GM21619 (cell line): ENCODE data around the gene ADPRHL1.

Experiments used
- ATAC-seq: cut with Tn5 transposase; IDR thresholded peaks from one replicate; pipeline ENCODE4 v1.9.1; 2021; ENCODE audit not compliant: unreplicated experiment

Gene ADPRHL1

DNA sequence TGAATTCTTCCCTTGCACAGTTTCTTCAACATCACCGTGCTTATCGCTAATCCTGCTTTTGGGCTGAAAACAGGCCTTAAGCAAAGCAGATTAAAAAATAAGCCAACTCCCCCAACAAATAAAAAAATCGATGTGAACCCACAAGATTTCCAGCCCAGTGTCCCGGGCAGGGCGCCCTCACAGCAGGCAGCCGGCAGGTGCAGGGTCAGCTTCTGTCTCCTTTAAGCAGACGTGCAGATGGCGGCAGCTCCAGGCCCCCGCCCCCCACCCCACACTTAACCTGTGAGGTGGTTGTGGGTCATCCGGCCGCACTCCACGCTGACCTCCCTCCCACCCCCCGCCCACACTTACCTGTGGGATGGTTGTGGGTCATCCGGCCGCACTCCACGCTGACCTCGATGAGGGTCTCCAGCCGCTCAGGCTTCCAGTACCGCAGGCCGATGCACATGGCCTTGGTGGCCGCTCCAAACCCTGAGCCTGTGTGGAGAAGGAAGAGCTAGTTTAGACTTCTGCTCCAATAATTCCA lies 19.8 kb downstream of the ADPRHL1 start:
- no peak for ATAC-seq

DNA sequence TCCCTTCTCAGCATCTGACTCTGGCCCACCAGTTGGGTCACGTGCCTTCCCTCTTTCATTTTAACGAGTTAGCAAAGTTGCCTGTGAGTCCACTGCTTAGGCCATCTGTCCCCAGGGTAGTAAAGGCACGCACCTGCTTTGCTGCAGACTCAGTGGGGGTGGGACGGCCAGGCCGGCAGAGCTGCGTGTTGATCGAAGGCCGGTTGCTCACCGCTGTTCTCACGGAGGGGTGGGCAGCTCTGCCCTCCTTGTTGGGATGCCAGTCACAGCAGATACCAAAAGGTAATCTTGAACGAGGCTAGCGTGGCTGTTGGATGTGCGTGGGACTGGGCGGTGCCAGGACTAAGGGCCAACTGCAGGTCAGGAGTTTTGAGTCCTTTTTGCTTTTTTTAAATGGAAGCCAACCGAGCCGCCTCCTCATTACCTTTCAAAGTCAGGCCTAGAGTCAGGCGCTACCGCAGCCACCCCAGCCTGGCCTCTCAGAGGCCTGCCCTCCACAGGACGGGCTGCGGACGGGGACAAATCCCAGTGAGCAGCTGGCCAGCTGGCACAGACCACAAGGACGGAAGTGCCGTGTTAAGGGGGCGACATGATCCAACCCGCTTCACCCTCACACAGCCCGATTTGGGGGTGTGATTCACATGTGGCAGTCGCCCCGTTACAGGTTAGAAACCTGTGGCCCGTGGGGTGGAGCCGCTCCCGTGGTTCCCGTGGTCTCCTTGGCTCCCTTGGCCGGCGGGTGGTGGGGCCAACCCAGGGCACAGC lies 20.6 kb downstream of the ADPRHL1 start:
- no peak for ATAC-seq

DNA sequence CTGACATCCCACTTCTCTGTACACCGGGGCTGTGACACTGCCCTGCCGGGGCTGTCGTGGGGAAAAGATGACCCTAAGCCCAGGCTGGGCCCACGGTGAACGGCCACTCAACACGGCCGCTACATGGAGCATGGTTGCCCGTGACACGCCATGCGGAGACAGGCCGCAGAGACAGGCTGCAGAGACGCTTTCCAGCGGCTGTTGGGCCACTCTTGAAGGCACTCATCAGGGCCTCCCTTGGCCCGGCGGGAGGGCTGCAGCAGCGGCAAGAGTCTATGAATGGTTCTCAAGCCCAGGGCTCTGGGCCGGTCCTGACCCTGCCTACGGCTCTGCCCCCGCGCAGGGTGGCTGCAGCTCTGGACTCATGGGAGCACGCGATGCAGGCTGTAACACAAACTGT lies 22.1 kb downstream of the ADPRHL1 start:
- ATAC-seq = no peak

DNA sequence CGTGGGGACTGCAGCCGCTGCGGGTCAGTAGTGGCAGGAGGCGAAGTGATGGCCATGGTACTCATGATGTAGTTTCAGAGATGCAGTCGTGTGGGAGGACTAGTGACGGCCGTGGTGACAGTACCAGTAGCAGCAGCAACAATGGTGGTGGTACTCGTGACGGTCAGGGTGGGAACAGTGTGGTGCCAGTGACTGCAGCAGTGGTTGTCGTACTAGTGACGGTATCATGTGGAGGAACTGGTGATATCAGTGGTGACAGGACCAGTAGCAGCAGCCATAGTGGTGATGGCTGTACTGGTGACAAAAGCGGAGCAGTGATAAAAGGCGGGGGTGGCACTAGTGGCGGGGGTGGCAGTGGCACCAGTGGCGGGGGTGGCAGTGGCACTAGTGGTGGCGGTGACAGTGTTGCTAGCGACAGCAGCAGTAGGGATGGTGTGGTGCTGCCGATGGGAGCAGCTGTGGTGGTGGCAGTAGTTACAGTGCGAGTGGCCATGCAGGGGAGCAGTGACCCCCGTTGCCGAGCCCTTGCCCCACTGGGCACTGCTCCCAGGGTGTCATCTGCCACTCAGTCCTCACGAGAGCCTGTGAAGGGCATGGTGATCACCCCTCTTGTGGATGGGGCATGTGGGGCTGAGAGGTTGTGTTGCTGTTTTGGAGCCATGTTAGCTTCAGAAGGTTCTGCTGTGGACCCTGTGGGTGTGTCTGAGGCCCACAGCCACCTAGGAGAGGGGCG lies 22.7 kb downstream of the ADPRHL1 start:
- no peak for ATAC-seq

DNA sequence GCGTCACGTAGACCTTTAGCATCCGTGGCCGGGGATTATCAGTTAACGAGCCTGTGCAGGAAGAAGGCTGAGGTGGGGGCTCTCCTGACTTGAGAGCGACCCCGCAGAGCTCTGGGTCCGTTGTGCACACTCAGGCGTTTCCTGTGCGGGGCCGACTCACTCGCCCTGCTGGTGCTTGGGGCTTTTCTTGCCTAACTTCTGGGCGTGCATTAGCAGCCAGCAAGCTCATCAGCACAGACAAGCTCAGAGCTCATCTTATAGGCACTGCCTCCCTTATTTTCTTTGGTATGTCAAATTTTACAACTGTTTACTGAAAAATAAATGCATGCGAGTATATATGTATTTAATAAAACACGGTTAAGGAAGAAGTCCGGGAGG lies 23.7 kb downstream of the ADPRHL1 start:
- ATAC-seq = no peak

DNA sequence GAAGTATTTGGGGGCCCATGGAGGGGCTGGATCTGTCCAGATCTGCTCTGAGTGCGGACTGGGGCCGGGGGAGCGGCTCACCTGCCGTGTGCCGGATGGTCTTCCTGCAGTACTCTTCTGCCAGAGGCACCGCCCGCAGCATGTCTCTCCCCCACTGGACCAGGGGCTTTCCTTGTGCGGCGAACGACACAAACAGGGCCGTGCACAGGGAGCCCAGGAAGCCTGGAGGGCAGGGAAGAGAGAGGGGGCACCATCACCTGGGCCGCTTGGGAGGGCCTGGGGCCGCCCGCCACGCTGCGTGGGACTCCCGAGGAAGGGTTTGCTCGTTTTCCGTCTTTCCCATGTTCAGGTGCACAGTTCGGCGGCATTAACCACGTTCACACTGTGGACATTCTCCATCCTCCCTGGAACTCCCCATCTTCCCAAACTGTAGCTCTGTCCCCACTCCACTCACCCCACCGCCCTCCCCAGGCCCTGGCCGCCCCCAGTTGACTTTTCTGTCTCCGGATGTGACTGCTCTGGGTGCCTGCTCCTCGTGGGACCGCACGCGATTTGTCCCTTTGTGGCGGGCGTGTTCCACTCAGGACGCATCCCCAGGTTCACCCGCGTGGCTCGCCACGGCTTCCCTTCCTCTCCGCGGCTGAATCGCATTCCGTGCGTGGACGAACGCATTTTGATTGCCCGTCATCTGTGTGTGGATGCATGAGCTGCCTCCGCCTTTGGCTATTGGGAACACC lies 24.2 kb downstream of the ADPRHL1 start:
- no peak for ATAC-seq

DNA sequence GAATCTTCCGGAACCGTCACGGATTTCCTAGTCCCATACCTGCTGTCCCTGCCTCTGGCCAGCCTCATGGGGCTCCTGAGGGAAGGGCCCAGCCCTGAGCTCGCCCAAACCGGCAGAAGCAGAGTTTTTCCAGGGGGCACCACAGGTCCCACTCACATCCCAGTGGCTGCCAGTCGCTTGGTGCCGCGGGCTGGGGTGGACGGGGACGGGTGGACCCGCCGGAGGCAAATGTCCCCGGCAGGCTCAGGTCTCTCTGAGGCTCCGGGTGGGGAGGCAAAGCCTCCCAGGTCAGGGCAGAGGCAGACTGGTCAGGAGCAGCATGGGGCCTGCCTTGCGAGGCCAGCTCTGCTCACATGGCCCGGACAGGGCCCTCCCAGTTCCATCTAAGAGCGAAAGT lies 24.8 kb downstream of the ADPRHL1 start:
- ATAC-seq = no peak

DNA sequence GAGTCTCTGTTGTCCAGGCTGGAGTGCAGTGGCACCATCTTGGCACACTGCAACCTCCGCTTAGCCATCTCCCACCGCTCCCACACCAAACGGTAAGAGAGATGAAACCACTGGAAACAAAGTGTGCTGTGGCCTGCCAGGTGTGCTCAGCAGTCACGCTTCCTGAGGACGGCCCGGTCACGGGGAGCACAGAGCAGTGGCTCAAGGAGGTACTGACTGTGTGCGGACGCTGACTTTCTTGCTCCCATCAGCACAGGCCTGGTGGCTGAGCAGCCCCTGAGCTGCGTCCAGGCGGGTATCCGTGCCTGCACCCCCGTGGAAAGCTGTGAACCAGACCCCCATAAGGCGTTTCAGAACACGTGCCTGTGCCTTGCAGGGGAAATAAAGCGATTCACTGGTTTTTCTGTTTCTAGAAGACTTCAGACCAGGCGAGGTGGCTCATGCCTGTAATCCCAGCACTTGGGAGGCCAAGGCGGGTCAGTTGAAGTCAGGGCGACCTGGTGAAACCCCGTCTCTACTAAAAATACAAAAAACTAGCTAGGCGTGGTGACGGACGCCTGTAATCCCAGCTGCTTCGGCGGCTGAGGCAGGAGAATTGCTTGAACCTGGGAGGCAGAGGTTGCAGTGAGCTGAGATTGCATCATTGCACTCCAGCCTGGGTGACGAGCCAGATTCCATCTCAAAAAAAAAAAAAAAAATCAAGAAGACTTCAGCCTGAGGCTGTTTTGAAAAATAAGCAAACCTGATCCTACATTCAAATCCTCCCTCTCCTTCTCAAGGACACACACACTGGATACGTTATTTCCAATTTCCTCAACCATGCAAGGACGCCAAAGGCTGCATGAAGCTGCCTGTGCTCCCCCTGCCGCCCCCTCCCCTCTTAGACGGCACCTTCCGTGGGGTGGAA lies 25.5 kb downstream of the ADPRHL1 start:
- no peak for ATAC-seq

DNA sequence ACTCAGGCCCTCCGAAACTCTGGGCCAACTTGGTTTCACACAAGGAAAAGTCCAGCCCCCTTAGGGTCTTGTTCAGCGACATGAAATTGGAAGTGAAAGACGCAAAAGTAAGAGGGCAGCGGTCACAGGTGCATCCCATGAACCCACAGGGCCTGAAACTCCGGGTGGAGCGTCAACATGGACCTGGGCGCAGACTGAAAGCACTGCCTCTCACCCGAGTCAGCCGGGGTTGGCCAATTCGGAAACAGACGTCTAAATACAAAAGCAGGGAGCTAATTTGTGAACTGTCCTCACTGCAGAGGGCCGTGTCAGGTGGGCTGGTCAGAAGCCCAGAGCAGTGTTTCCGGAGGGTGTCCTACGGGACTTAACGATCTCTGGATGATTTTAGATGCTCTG lies 26.7 kb downstream of the ADPRHL1 start:
- no peak for ATAC-seq

DNA sequence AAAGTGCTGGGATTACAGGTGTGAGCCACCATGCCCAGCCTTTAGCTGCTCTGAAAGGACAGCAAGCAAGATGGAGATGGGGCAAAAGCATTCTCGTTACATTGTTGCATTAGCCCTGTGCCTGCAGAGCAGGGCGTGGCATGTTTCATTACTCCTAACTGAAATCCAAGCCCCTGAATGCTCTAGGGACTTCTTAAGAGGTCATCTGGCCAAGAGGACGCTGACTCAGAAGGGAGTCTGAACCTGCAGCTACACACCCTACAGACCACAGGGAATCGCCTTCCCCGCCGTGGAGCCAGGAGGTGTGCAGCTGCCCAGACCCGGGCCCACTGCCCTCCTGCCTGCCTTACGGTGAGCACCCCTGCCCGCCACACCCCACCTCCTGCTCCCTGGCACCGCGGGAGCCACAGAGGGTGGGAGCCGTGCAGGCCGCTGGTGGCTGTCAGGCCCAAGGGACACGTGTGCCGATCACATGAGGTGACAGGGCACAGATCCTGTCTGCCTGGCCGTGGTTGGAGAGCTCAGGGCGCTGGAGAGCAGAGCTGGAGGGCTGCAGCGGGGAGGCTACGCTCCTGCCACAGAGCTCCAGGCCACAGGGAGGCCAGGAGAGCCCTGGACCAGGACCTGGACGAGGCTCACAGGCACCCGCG lies 27.2 kb downstream of the ADPRHL1 start:
- no peak for ATAC-seq

DNA sequence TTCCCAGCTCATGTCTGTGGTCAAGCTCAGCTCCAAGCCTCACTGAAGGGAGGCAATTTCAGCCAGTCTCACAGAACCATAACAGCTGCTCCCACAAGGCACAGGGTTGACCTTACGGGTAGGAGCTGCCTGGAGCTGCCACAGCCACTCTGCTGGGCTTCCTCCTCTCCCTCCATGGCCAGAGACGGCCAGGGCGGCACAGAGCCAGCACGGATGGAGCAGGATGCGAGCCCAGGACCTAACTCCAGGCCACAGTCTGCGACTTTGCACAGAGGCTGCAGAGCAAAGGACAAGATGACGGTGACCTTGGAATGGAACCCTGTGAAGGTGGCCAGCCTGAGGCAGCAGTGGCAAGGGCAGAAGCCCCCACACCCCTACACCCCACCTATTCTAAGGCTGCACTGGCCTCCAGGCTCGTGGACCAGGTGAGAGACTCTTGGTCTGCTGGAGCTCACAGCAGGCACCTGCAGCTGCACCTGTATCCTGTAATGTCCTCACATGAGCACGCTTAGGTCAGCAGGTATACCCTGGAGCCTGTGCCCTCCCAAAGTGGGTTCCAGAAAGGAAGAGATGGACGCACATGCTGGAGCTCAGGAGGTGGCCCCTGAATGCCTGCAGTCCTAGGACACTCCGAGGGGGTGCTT lies 29.6 kb downstream of the ADPRHL1 start:
- ATAC-seq = no peak

DNA sequence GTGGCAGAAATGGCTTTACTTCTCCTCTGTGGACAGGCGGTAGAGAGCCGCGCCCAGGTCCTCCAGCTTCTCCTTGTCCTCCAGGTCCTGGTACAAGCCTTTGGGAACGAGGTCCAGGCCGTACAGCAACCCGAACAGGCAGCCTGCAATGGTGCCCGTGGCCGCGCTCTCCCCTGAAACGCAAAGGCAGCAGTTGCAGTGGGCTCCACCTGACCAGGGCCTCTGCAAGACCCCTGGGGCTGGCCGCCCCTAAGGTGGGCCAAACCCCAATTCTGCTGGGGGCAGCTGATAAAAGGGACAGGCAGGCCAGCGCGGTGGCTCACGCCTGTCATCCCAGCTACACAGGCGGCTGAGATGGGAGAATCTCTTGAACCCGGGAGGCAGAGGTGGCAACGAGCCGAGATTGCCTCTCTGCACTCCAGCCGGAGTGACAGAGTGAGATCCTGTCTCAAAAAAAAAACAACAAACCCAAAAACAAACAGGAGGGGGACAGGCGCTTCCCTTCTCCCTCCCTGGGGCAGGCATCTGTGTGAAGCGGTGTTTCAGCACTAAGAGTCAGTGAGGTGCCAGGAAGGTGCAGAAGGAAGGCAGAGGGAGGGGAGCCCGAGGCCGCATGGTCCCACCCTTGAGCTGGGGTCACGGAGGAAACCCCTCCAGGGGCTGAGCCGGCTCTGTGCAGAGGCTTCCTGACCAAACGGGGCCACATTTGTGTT lies 30.3 kb downstream of the ADPRHL1 start:
- ATAC-seq = no peak

DNA sequence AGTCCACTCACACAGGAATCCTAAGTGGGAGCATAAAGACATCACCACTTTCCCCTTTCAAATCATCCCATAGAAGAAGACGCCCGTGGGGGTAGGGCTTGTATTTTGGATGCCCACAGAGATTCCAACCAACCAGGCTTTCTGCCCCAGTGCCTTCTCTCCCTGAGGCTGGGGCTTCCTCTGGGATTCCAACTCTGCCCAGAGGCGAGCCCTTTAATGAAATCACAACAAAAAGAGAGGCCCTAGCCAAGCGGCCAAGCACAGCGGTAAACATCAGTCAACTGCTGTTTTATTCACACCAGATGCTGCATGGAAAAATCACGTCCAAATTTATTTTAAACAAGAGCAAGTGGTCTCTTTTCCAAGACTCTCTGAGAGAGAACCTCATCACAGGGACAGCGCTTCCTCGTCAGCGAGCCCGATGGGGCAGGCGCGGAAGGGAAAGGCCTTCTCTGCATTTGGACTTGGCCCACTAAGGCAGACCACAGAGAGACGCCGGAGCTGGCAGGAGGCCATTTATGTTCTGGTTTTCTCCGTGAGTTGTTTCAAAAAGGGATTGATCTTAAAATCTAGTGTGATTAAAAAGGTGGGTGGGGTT lies 31.5 kb downstream of the ADPRHL1 start:
- ATAC-seq = no peak

DNA sequence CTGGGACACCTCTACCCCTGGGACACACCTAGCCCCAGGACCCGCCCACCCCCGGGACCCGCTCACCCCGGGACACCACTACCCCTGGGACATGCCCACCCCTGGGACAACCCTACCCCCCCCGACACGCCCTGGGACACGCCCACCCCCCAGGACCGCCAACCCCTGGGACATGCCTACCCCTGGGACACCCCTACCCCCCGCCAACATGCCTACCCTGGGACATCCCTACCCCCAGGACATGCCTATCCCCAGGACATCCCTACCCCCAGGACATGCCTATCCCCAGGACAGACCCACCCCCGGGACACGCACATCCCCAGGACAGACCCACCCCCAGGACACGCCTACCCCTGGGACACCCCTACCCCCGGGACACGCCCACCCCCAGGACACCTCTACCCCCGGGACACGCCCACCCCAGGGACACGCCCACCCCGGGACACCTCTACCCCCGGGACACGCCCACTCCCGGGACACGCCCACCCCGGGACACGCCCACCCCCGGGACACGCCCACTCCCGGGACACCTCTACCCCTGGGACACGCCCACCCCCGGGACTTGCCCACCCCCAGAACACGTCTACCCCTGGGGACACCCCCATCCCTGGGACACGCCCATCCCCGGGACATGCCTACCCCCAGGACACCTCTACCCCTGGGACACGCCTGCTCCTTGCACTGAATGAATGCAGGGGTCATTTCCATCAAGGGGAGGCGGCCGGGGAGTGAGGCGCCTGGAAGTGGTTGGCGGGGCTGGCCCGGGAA lies 32.3 kb downstream of the ADPRHL1 start:
- no peak for ATAC-seq

DNA sequence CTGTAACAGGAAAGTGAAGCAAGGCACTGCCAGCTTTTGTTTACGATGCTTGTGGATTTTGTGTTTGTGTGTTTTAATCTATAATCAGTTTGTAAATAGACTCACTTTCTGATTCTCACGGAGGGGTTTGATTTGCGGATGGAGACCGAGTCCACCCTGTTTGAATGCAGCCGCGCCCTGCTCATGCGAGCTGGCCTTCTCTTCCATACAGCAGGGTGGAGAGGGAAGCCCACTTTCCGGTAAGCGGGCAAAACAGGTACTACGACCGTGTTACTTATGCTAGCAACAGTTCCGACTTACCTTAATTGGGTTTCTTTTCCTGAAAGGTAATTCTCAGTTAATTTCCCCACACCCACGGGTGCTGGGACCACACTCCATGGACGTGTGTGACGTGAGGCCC lies 33.1 kb downstream of the ADPRHL1 start:
- no peak for ATAC-seq

DNA sequence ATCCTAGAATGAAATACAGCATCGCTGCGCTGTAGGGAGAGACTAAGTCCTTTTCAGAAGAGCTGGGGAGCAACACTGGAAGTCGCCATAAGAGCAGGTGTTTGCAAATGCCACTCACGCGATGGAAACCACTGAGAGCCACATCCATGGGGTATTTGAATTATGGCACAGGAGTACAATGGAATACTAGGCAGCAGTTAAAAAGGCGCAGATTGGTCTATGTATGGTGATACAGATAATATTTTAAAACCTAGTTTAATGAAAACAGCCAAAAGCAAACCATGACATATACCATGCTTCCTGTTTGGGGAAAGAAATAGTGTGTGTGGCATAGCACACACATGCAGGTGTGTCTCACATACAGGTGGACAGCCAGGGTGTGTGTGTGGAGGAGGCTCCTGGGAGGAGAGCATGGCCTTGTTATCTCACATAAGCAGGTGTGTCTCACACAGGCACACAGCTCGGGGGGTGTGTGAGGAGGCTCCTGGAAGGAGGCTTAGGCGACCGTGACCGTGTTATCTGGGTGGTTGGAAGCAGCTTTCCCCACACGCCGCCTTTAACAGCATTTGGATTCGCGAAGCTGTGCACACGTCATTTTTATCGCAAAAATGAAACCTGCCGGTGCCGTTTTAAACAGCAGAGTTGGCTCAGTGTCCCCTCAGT lies 33.6 kb downstream of the ADPRHL1 start:
- ATAC-seq = no peak

DNA sequence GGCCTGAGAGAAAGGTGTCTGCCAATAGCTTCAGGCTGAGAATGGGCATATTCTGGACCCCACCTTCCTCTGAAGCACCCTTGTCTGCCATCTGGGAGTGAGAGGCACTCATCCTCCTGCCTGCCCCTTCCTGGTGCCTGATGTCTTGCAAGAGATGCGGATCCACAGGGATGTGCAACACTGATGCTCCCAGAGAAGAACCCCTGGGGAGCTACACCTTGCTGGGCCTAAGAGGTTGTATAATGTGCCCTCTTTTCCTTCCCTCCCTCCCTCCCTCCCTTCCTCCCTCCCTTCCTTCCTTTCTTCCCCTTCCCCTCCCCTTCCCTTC lies 34.6 kb downstream of the ADPRHL1 start:
- ATAC-seq = no peak
